SK-N-SH (cell line): ENCODE measurements around the gene SLC35C1. TPM values are rescaled to one million over a fixed set of nuclear protein-coding genes. Genes with fewer than 3 reads are reported as not detected.

ENCODE experiments used
- CTCF ChIA-PET: fragments of 300-600, 350-600 bp; formaldehyde crosslinking; extraction: SDS; loops from one replicate; lab custom pipeline; 2021; lab: Yijun Ruan, JAX
- POLR2A ChIA-PET: fragments of 350-600 bp; sonication (Branson Sonifier 250); formaldehyde crosslinking; extraction: SDS; loops from one replicate; lab custom pipeline; 2020; ENCODE audit warnings: antibody characterized with exemption, inconsistent platforms; lab: Yijun Ruan, JAX
- DNase-seq: peaks from one replicate; pipeline ENCODE4 v3.0.0; 2012
- H2AFZ ChIP-seq: fragments of 200-600 bp; sonication (generic); 2 replicates; pipeline ENCODE4 v1.8.1; 2016; ENCODE audit warnings: antibody characterized with exemption, mild to moderate bottlenecking, low read depth
- H3F3A ChIP-seq: fragments of 200-600 bp; sonication (generic); replicated peaks from 2 replicates; pipeline ENCODE3; 2016; ENCODE audit warnings: antibody characterized with exemption, mild to moderate bottlenecking; ENCODE audit not compliant: insufficient read depth
- H3K27ac ChIP-seq, 2 experiments: fragments of 200-500 bp in 1 of 2; fragments of 200-600 bp in 1 of 2; sonication (Bioruptor generic) in 1 of 2; sonication (generic), shearing (Covaris generic) in 1 of 2; 2 replicates each; pipeline versions ENCODE4 v1.5.1 to v1.6.1; 2014 to 2016; ENCODE audit warnings: low read depth in 2 of 2, inconsistent platforms in 1 of 2, low read length in 1 of 2, mild to moderate bottlenecking in 1 of 2, mixed read lengths in 1 of 2
- H3K27me3 ChIP-seq: fragments of 200-600 bp; sonication (generic), shearing (Covaris generic); 2 replicates; pipeline ENCODE4 v1.6.1; 2016; ENCODE audit warnings: mixed run types; ENCODE audit not compliant: insufficient read depth
- H3K36me3 ChIP-seq, 2 experiments: fragments of 200-500 bp in 1 of 2; fragments of 200-600 bp in 1 of 2; sonication (Bioruptor generic) in 1 of 2; sonication (generic) in 1 of 2; replicated peaks in 1 of 2; 2 replicates each; pipeline versions ENCODE3 to v1.5.1; 2014 to 2016; ENCODE audit warnings: low read length in 1 of 2, mild to moderate bottlenecking in 1 of 2; ENCODE audit not compliant: insufficient read depth in 2 of 2, control insufficient read depth in 1 of 2
- H3K4me1 ChIP-seq, 2 experiments: fragments of 200-500 bp in 1 of 2; fragments of 200-600 bp in 1 of 2; sonication (Bioruptor generic) in 1 of 2; sonication (generic), shearing (Covaris generic) in 1 of 2; 2 replicates each; pipeline versions ENCODE4 v1.5.1 to v1.6.1; 2014 to 2016; ENCODE audit warnings: low read depth in 1 of 2, low read length in 1 of 2, mixed run types in 1 of 2; ENCODE audit not compliant: insufficient read depth in 2 of 2, control insufficient read depth in 1 of 2
- H3K4me2 ChIP-seq: fragments of 200-600 bp; sonication (generic), shearing (Covaris generic); 2 replicates; pipeline ENCODE4 v1.6.1; 2017; ENCODE audit warnings: mixed run types
- H3K4me3 ChIP-seq, 2 experiments: fragments of 200-500 bp in 1 of 2; fragments of 200-600 bp in 1 of 2; sonication (Bioruptor generic) in 1 of 2; sonication (generic), shearing (Covaris generic) in 1 of 2; 2 replicates each; pipeline versions ENCODE4 v1.5.1 to v1.8.1; 2014 to 2016; ENCODE audit warnings: low read depth in 2 of 2, inconsistent platforms in 1 of 2, low read length in 1 of 2, mild to moderate bottlenecking in 1 of 2, mixed read lengths in 1 of 2, moderate library complexity in 1 of 2
- H3K79me2 ChIP-seq: fragments of 200-600 bp; sonication (generic); 2 replicates; pipeline ENCODE4 v1.8.1; 2017; ENCODE audit warnings: mild to moderate bottlenecking; ENCODE audit not compliant: insufficient read depth
- H3K9ac ChIP-seq: fragments of 200-600 bp; sonication (generic); 2 replicates; pipeline ENCODE4 v1.6.1; 2017; ENCODE audit warnings: mixed run types
- H3K9me2 ChIP-seq: fragments of 200-600 bp; sonication (generic); 2 replicates; pipeline ENCODE4 v1.6.1; 2017; ENCODE audit warnings: mixed run types
- H3K9me3 ChIP-seq: fragments of 200-600 bp; sonication (generic); 2 replicates; pipeline ENCODE4 v1.6.1; 2017; ENCODE audit warnings: mixed run types, mild to moderate bottlenecking, moderate library complexity
- H4K20me1 ChIP-seq: fragments of 200-600 bp; sonication (generic); 2 replicates; pipeline ENCODE4 v1.6.1; 2017; ENCODE audit warnings: mild to moderate bottlenecking, mixed run types; ENCODE audit not compliant: insufficient read depth
- CTCF ChIP-seq: fragments of 200-600 bp; sonication (generic); IDR thresholded peaks from 2 replicates; pipeline ENCODE4 v1.6.1; 2017; ENCODE audit warnings: antibody characterized with exemption, mild to moderate bottlenecking, moderate library complexity
- GATA2 ChIP-seq: sonication (generic); formaldehyde crosslinking; IDR thresholded peaks from 2 replicates; pipeline ENCODE4 v1.5.0; 2020; ENCODE audit warnings: mild to moderate bottlenecking, missing genetic modification reagents
- RAD21 ChIP-seq: IDR thresholded peaks from 2 replicates; pipeline ENCODE4 v1.6.1; 2012; ENCODE audit warnings: mild to moderate bottlenecking, low read length
- RCOR1 ChIP-seq: fragments of 150-350 bp; IDR thresholded peaks from 2 replicates; pipeline ENCODE4 v1.6.1; 2017; ENCODE audit warnings: antibody characterized with exemption, low read length
- RFX5 ChIP-seq: IDR thresholded peaks from 2 replicates; pipeline ENCODE4 v1.6.1; 2012; ENCODE audit warnings: mild to moderate bottlenecking, improper control_type of control experiment, low read length
- RXRA ChIP-seq: IDR thresholded peaks from 2 replicates; pipeline ENCODE4 v1.4.0; 2012; ENCODE audit warnings: low read depth, mild to moderate bottlenecking, borderline replicate concordance
- SMC3 ChIP-seq: IDR thresholded peaks from 2 replicates; pipeline ENCODE4 v1.6.1; 2012; ENCODE audit warnings: low read depth, low read length, improper control_type of control experiment
- WGBS: methylation state at CpG from one replicate; pipeline ENCODE4 v1.1.6; 2017; ENCODE audit warnings: low lambda C conversion rate; 5-methylcytosine and 5-hydroxymethylcytosine counted together
- polyA plus RNA-seq, 3 experiments: library from polyadenylated mRNA; depleted of rRNA; stranded (reverse); fragments of >200 nt; gene quantifications; 2 replicates each; pipeline ENCODE4 v1.2.3, GENCODE V29; 2012
- TF ChIP-seq, protein P1 (sequence below): IDR thresholded peaks from 2 replicates; pipeline ENCODE4 v1.4.0; 2012; ENCODE audit warnings: low read depth, borderline replicate concordance
- TF ChIP-seq, protein P2 (sequence below): IDR thresholded peaks from 2 replicates; pipeline ENCODE4 v1.4.0; 2012; ENCODE audit warnings: low read depth

Gene SLC35C1
- polyA plus RNA-seq, 1 of the 3 experiments (the other 2 are of a cell fraction) = 6.2 TPM

DNA sequence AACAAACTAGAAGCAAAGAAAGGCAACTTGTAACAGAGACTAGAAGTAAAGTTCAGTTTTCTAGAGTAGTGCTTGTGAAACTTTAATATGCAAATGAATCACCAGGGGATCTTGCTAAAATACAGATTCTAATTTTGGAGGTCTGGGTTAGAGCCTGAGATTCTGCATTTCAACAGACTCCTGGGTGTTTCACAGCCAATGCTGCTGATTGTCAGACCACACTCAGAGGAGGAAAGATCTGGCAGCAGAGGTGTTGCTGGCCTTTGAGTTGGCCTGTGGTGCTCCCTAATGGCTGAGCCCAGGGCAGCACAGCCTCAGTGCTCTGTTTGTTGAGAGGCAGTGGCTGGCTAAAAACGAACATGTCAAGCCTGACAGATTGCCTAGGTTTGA is 47.8 kb downstream of the SLC35C1 start:
- peaks cover 5% of the 10 kb centered on the region for H3F3A ChIP-seq
- H3K9me2 ChIP-seq = no peaks in the 10 kb centered on the region
- peaks cover 6% of the 10 kb centered on the region in 2 experiments for H3K36me3 ChIP-seq
- TF ChIP-seq RAD21 (peak; percentile 8; the same call in 1 of the 2 replicates), SMC3 (no peak)
- DNase-seq = no peak
- H3K27ac ChIP-seq = no peak overlapping the region
- ChIA-PET POLR2A (no interaction called here), CTCF (interaction anchor here (0.6 to 3.8 kb wide), 2 partner anchors 20 to 469 kb away, joined by 3 to 19 read pairs; no protein-coding TSS in a partner anchor)
- H3K4me2 ChIP-seq = no peak overlapping the region
- H2AFZ ChIP-seq = no peak overlapping the region
- no peak overlapping the region for H3K4me3 ChIP-seq
- H3K27me3 ChIP-seq = no peaks in the 10 kb centered on the region
- 45% methylated on average over 1 of the region's 1 CpG for WGBS
- no peaks in the 10 kb centered on the region for H3K9me3 ChIP-seq
- H3K79me2 ChIP-seq = peaks cover 74% of the 10 kb centered on the region
- H3K4me1 ChIP-seq = peaks cover 22 to 38% of the 10 kb centered on the region in 2 experiments
- H4K20me1 ChIP-seq = peaks cover 50% of the 10 kb centered on the region
- H3K9ac ChIP-seq = no peak overlapping the region

GRCh38 chr11:45853332-45854219 is 48.6 kb downstream of the SLC35C1 start:
- DNase-seq = no peak
- WGBS = 96% methylated on average over 7 of the region's 7 CpGs
- peaks cover 65% of the 10 kb centered on the region for H3K79me2 ChIP-seq
- no peak overlapping the region for H3K27ac ChIP-seq
- no peak overlapping the region for H3K9ac ChIP-seq
- H3K4me1 ChIP-seq = peaks cover 30 to 40% of the 10 kb centered on the region in 2 experiments
- no peak overlapping the region for H3K4me3 ChIP-seq
- no peaks in the 10 kb centered on the region for H3K9me3 ChIP-seq
- no peaks in the 10 kb centered on the region for H3K27me3 ChIP-seq
- H3K36me3 ChIP-seq = peaks cover 6% of the 10 kb centered on the region in 2 experiments
- no peak overlapping the region for H2AFZ ChIP-seq
- ChIA-PET CTCF (interaction anchor here (0.6 to 3.8 kb wide), 3 partner anchors 10 to 468 kb away, joined by 3 to 19 read pairs (median 19); no protein-coding TSS in a partner anchor), POLR2A (no interaction called here)
- peaks cover 8% of the 10 kb centered on the region for H3F3A ChIP-seq
- H3K9me2 ChIP-seq = no peaks in the 10 kb centered on the region
- H4K20me1 ChIP-seq = peaks cover 45% of the 10 kb centered on the region
- TF ChIP-seq RFX5 = no peak
- no peak for TF ChIP-seq GATA2 (CRISPR knock-in tag)
- TF ChIP-seq RXRA = no peak
- TF ChIP-seq, protein P1, sequence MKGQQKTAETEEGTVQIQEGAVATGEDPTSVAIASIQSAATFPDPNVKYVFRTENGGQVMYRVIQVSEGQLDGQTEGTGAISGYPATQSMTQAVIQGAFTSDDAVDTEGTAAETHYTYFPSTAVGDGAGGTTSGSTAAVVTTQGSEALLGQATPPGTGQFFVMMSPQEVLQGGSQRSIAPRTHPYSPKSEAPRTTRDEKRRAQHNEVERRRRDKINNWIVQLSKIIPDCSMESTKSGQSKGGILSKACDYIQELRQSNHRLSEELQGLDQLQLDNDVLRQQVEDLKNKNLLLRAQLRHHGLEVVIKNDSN = no peak
- no peak for TF ChIP-seq CTCF
- TF ChIP-seq, protein P2, sequence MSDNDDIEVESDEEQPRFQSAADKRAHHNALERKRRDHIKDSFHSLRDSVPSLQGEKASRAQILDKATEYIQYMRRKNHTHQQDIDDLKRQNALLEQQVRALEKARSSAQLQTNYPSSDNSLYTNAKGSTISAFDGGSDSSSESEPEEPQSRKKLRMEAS = no peak
- TF ChIP-seq RCOR1 = no peak
- H3K4me2 ChIP-seq = no peak overlapping the region
